C4-2B (cell line): ENCODE data around the gene FOXO6.

Experiments
- ZFX ChIP-seq: fragments of 450-650 bp; IDR thresholded peaks from 2 replicates; pipeline ENCODE4 v1.6.1; 2017
- TF ChIP-seq, protein P1 (sequence below): fragments of 450-650 bp; conservative IDR thresholded peaks from 2 replicates; pipeline ENCODE4 v1.5.1; 2017; ENCODE audit warnings: mild to moderate bottlenecking

DNA sequence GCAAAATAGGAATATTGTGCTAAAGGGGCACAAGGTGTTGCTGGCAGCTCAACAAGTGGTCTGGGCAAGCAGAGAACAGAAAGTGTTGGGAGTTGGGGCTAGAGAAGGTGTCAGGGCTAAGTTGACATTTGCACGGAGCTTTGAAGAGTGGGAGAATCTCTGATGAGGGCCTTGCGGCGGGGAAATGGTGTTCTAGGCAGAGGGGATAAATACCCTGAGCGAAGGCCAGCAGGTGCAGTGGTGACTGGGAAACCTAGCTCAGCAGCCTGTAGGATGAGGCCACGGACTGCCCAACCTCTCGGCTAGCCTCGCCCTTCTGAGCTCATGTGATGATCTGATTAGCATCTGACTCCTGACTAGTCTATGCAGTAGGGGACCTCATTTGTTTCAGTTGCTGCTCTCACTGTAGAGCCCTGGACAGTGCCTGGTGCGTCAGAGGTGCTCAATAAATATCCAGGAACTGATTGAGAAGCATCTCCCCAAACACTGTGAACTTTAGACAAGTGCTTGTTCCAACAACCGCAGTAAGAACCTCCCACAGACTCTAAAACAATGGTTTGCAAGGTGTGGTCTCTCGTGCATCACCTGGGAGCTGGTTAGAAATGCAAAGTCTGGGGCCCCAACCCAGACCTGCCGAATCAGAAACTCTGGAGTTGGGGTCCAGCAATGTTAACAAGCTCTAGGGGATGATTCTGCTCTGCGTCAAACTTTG, 1.0 kb upstream of the FOXO6 start:
- TF ChIP-seq, protein P1, sequence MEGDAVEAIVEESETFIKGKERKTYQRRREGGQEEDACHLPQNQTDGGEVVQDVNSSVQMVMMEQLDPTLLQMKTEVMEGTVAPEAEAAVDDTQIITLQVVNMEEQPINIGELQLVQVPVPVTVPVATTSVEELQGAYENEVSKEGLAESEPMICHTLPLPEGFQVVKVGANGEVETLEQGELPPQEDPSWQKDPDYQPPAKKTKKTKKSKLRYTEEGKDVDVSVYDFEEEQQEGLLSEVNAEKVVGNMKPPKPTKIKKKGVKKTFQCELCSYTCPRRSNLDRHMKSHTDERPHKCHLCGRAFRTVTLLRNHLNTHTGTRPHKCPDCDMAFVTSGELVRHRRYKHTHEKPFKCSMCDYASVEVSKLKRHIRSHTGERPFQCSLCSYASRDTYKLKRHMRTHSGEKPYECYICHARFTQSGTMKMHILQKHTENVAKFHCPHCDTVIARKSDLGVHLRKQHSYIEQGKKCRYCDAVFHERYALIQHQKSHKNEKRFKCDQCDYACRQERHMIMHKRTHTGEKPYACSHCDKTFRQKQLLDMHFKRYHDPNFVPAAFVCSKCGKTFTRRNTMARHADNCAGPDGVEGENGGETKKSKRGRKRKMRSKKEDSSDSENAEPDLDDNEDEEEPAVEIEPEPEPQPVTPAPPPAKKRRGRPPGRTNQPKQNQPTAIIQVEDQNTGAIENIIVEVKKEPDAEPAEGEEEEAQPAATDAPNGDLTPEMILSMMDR, result no peak
- TF ChIP-seq ZFX, result no peak
